ENCODE measurements around the gene GATD1.

DNA sequence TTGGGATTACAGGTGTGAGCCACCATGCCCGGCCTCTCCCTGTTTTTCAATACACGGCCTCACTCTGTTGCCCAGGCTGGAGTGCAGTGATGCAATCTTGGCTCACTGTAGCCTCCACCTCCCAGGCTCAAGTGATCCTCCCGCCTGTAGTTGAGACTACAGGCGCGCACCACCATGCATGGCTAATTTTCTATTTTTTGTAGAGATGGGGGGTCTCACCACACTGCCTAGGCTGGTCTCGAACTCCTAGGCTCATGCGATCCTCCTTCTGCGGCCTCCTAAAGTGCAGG, 11.5 kb downstream of the GATD1 start:
- TF ChIP-seq, protein P1, sequence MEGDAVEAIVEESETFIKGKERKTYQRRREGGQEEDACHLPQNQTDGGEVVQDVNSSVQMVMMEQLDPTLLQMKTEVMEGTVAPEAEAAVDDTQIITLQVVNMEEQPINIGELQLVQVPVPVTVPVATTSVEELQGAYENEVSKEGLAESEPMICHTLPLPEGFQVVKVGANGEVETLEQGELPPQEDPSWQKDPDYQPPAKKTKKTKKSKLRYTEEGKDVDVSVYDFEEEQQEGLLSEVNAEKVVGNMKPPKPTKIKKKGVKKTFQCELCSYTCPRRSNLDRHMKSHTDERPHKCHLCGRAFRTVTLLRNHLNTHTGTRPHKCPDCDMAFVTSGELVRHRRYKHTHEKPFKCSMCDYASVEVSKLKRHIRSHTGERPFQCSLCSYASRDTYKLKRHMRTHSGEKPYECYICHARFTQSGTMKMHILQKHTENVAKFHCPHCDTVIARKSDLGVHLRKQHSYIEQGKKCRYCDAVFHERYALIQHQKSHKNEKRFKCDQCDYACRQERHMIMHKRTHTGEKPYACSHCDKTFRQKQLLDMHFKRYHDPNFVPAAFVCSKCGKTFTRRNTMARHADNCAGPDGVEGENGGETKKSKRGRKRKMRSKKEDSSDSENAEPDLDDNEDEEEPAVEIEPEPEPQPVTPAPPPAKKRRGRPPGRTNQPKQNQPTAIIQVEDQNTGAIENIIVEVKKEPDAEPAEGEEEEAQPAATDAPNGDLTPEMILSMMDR (conservative IDR thresholded peaks at IDR 0.05; ENCODE audit: low read depth, low read length), result no peak
- TF ChIP-seq EZH2 (IDR thresholded peaks at IDR 0.05; ENCODE audit: borderline replicate concordance, low read depth, low read length, poor library complexity, severe bottlenecking), result no peak
